IMR-90 (cell line): ENCODE measurements around the gene NEK11. TPM values are rescaled to one million over a fixed set of nuclear protein-coding genes. Genes with fewer than 3 reads are reported as not detected.

ENCODE experiments used
- ATAC-seq: fragments of 200-7000 bp; cut with Tn5 transposase; 2 replicates; pipeline ENCODE4 v1.9.1; 2020; ENCODE audit warnings: low read depth, mild to moderate bottlenecking, moderate library complexity
- BruUV-seq: library from RNA; stranded (reverse); fragments of 400-500 nt; replicated peaks from 2 replicates; lab custom pipeline; 2021; lab: Mats Ljungman, UMichigan
- CTCF ChIA-PET: fragments of 300-600 bp; formaldehyde crosslinking; extraction: SDS; loops from one replicate; lab custom pipeline; 2021; ENCODE audit warnings: antibody characterized with exemption; lab: Yijun Ruan, JAX
- POLR2A ChIA-PET: fragments of 300-600 bp; sonication (Branson Sonifier 250); formaldehyde crosslinking; loops from one replicate; lab custom pipeline; 2022; ENCODE audit warnings: antibody characterized with exemption; ENCODE audit not compliant: unreplicated experiment; lab: Charles Lee
- DNase-seq: peaks from one replicate; pipeline ENCODE4 v3.0.0; 2013
- H2AFZ ChIP-seq: replicated peaks from 2 replicates; pipeline ENCODE3; 2013; ENCODE audit warnings: low read length, mild to moderate bottlenecking; ENCODE audit not compliant: poor library complexity
- H2AK5ac ChIP-seq: 2 replicates; pipeline ENCODE4 v1.6.1; 2013; ENCODE audit warnings: low read depth, low read length, inconsistent platforms
- H2AK9ac ChIP-seq: replicated peaks from 2 replicates; pipeline ENCODE3; 2013; ENCODE audit warnings: mild to moderate bottlenecking, low read depth, low read length, moderate library complexity; ENCODE audit not compliant: poor library complexity
- H2BK120ac ChIP-seq: 2 replicates; pipeline ENCODE4 v1.6.1; 2013; ENCODE audit warnings: low read depth, low read length, inconsistent platforms
- H2BK15ac ChIP-seq: 3 replicates; pipeline ENCODE4 v1.6.1; 2013; ENCODE audit warnings: low read depth, low read length, inconsistent platforms
- H2BK20ac ChIP-seq: 2 replicates; pipeline ENCODE4 v1.6.1; 2013; ENCODE audit warnings: low read depth, mild to moderate bottlenecking, inconsistent platforms, low read length, moderate library complexity
- H2BK5ac ChIP-seq: 2 replicates; pipeline ENCODE4 v1.6.1; 2013; ENCODE audit warnings: mild to moderate bottlenecking, low read depth, low read length, inconsistent platforms; ENCODE audit not compliant: poor library complexity, severe bottlenecking
- H3K14ac ChIP-seq: replicated peaks from 2 replicates; pipeline ENCODE4 v1.6.1; 2013; ENCODE audit warnings: low read depth, low read length, inconsistent platforms
- H3K18ac ChIP-seq: 2 replicates; pipeline ENCODE4 v1.6.1; 2013; ENCODE audit warnings: low read depth, low read length, control low read depth
- H3K23ac ChIP-seq: 2 replicates; pipeline ENCODE4 v1.6.1; 2013; ENCODE audit warnings: low read depth, low read length, inconsistent platforms
- H3K27ac ChIP-seq: 2 replicates; pipeline ENCODE4 v1.5.1; 2013; ENCODE audit warnings: mild to moderate bottlenecking, control low read depth, low read length; ENCODE audit not compliant: insufficient read depth
- H3K27me3 ChIP-seq: 2 replicates; pipeline ENCODE4 v1.6.1; 2013; ENCODE audit warnings: low read length; ENCODE audit not compliant: control insufficient read depth, insufficient read depth
- H3K36me3 ChIP-seq: 2 replicates; pipeline ENCODE4 v1.6.1; 2013; ENCODE audit warnings: low read length, mixed read lengths; ENCODE audit not compliant: control insufficient read depth, insufficient read depth
- H3K4ac ChIP-seq: 2 replicates; pipeline ENCODE4 v1.6.1; 2013; ENCODE audit warnings: low read depth, low read length, inconsistent platforms
- H3K4me1 ChIP-seq: 2 replicates; pipeline ENCODE4 v1.6.1; 2013; ENCODE audit warnings: low read length, mixed read lengths; ENCODE audit not compliant: control insufficient read depth, insufficient read depth
- H3K4me2 ChIP-seq: 2 replicates; pipeline ENCODE4 v1.6.1; 2013; ENCODE audit warnings: low read depth, mild to moderate bottlenecking, control low read depth, low read length, moderate library complexity
- H3K4me3 ChIP-seq: 2 replicates; pipeline ENCODE4 v1.5.1; 2013; ENCODE audit warnings: low read depth, mild to moderate bottlenecking, control low read depth, low read length, moderate library complexity; ENCODE audit not compliant: insufficient read depth
- H3K56ac ChIP-seq: 2 replicates; pipeline ENCODE4 v1.6.1; 2013; ENCODE audit warnings: low read length, inconsistent platforms; ENCODE audit not compliant: insufficient read depth; ENCODE audit errors: extremely low read depth
- H3K79me1 ChIP-seq, 2 experiments: 2 replicates each; pipeline ENCODE4 v1.6.1; 2013; ENCODE audit warnings: low read length in 2 of 2, inconsistent platforms in 1 of 2, low read depth in 1 of 2
- H3K9ac ChIP-seq: 2 replicates; pipeline ENCODE4 v1.6.1; 2013; ENCODE audit warnings: low read depth, low read length, control low read depth
- H3K9me1 ChIP-seq: 2 replicates; pipeline ENCODE4 v1.6.1; 2013; ENCODE audit warnings: low read length, inconsistent platforms; ENCODE audit not compliant: insufficient read depth
- H3K9me3 ChIP-seq: 2 replicates; pipeline ENCODE4 v1.6.1; 2013; ENCODE audit warnings: low read length; ENCODE audit not compliant: control insufficient read depth, insufficient read depth
- H4K20me1 ChIP-seq: 2 replicates; pipeline ENCODE4 v1.6.1; 2013; ENCODE audit warnings: low read length, inconsistent platforms; ENCODE audit not compliant: insufficient read depth
- H4K5ac ChIP-seq: 2 replicates; pipeline ENCODE4 v1.6.1; 2013; ENCODE audit warnings: mild to moderate bottlenecking, low read depth, low read length, control low read depth
- H4K8ac ChIP-seq, 2 experiments: 2 replicates each; pipeline ENCODE4 v1.6.1; 2013; ENCODE audit warnings: low read depth in 2 of 2, low read length in 2 of 2, control low read depth in 1 of 2, inconsistent platforms in 1 of 2
- H4K91ac ChIP-seq: 2 replicates; pipeline ENCODE4 v1.6.1; 2013; ENCODE audit warnings: low read depth, low read length, inconsistent platforms; ENCODE audit not compliant: insufficient read depth
- MAFK ChIP-seq: IDR thresholded peaks from 2 replicates; pipeline ENCODE4 v1.6.1; 2012; ENCODE audit warnings: low read depth, low read length, improper control_type of control experiment
- RAD21 ChIP-seq: IDR thresholded peaks from 2 replicates; pipeline ENCODE4 v1.6.1; 2012; ENCODE audit warnings: low read length, improper control_type of control experiment
- WGBS, 2 experiments: methylation state at CpG; one replicate each; pipeline versions ENCODE4 v1.1.5 to v1.1.7; 2013; ENCODE audit warnings: missing lambda C conversion rate in 2 of 2; ENCODE audit not compliant: insufficient read length in 1 of 2; ENCODE audit errors: extremely low coverage in 2 of 2; 5-methylcytosine and 5-hydroxymethylcytosine counted together
- dilution Hi-C: fragments of 300-500 bp; cut with HindIII; formaldehyde crosslinking; loops from one replicate; pipeline ENCODE4 v1.14.3; 2018; ENCODE audit warnings: low sequenced_read_pairs; ENCODE audit not compliant: unreplicated experiment
- in situ Hi-C: fragments of 300-500 bp; cut with MboI; formaldehyde crosslinking; loops from 3 replicates; pipeline ENCODE4 v1.14.3; 2019; ENCODE audit warnings: low sequenced_read_pairs, inconsistent platforms, mixed read lengths
- intact Hi-C: fragments of 100-400 bp; cut with micrococcal nuclease; formaldehyde crosslinking; loops from 2 replicates; pipeline ENCODE4 v1.10.0; 2022
- polyA plus RNA-seq, 3 experiments: library from polyadenylated mRNA; depleted of rRNA; stranded (reverse); fragments of >200 nt; gene quantifications; 2 replicates each; pipeline ENCODE4 v1.2.3, GENCODE V29; 2012; ENCODE audit warnings: low replicate concordance in 1 of 3
- total RNA-seq: library from RNA; depleted of rRNA; stranded (reverse); fragments of >200 nt; gene quantifications from 2 replicates; pipeline ENCODE4 v1.2.3, GENCODE V29; 2012

NEK11 gene
- total and polyA plus RNA-seq, 2 of the 4 experiments (the other 2 are of a cell fraction): 1.1 to 1.6 TPM

DNA sequence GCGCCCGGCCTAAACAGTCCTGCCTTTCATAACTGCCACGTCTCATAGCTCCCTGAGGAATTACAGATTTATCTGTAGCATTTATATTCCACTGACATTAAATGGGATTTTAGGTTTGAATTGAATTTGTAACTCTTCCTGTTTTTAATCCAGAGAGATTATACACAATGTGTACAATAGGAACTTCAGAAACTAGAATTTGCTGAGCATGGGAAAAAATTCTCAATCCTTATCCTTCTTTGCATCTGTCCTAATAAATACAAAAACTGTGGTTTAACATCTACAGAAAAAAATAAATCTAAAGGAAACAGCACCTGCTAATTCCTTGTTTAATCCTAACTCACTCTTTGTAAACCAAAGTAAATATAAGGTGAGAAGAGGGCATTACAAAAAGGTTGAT, 2.2 kb downstream of the NEK11 start:
- Histone ChIP-seq H2BK120ac (no peak overlapping the region), H3K27me3 (no peaks in the 10 kb centered on the region), H2BK15ac (no peak overlapping the region), H2AK9ac (no peak overlapping the region), H3K79me1 (peaks cover 0 to 22% of the 10 kb centered on the region in 2 experiments; a peak in 3 of 4 replicates), H3K18ac (no peak overlapping the region), H2AK5ac (no peak overlapping the region), H3K56ac (no peak overlapping the region), H4K5ac (no peak overlapping the region), H3K4ac (no peak overlapping the region), H2AFZ (no peak overlapping the region), H3K23ac (no peak overlapping the region), H3K14ac (no peak overlapping the region), H3K4me2 (no peak overlapping the region), H3K27ac (no peak overlapping the region), H2BK20ac (no peak overlapping the region), H3K4me1 (peaks cover 2% of the 10 kb centered on the region; the same call in 1 of the 2 replicates), H3K4me3 (no peak overlapping the region), H3K9me1 (peaks cover 4% of the 10 kb centered on the region; the same call in 1 of the 2 replicates), H4K8ac (no peak overlapping the region), H4K91ac (no peak overlapping the region), H3K36me3 (peaks cover 4% of the 10 kb centered on the region), H2BK5ac (no peak overlapping the region), H3K9me3 (no peaks in the 10 kb centered on the region), H4K20me1 (no peaks in the 10 kb centered on the region), H3K9ac (no peak overlapping the region)
- POLR2A ChIA-PET: no interaction called here
- WGBS, 2 experiments: no CpG with 5 or more reads among the region's 3 CpGs
- dilution Hi-C loops: no loop called here
- intact Hi-C loops: loop anchor here (5.0 kb wide), 3 partner anchors 137 to 473 kb away; partner anchors contain the start of genes ATP2C1, MRPL3 and PIK3R4
- no peak for ATAC-seq
- in situ Hi-C loops: loop anchor here (25.0 kb wide), 2 partner anchors 458 to 1008 kb away; partner anchors contain the start of gene CPNE4
- TF ChIP-seq MAFK (peak; percentile 70), RAD21 (no peak)
- no TSS peak for BruUV-seq
- CTCF ChIA-PET: no interaction called here
- no peak for DNase-seq
